Endodermal cell (in vitro differentiated cells): ENCODE measurements around the gene DDX56. TPM values are rescaled to one million over a fixed set of nuclear protein-coding genes. Genes with fewer than 3 reads are reported as not detected.

Experiments used
- DNase-seq: peaks from one replicate; pipeline ENCODE4 v3.0.0-alpha.2; 2017
- H3K27ac ChIP-seq: 2 replicates; pipeline ENCODE4 v1.5.1; 2013; ENCODE audit warnings: mild to moderate bottlenecking, low read depth, low read length, moderate library complexity
- H3K27me3 ChIP-seq: 2 replicates; pipeline ENCODE4 v1.6.1; 2013; ENCODE audit warnings: mild to moderate bottlenecking, low read length, moderate library complexity; ENCODE audit not compliant: insufficient read depth, control insufficient read depth, poor library complexity, severe bottlenecking
- H3K36me3 ChIP-seq: 2 replicates; pipeline ENCODE4 v1.7.0; 2013; ENCODE audit warnings: mild to moderate bottlenecking, low read length, moderate library complexity; ENCODE audit not compliant: control insufficient read depth, insufficient read depth
- H3K4me1 ChIP-seq: one replicate; pipeline ENCODE4 v1.7.0; 2013; ENCODE audit warnings: low read length; ENCODE audit not compliant: control insufficient read depth, insufficient read depth
- H3K4me3 ChIP-seq: 2 replicates; pipeline ENCODE4 v1.5.1; 2013; ENCODE audit warnings: mild to moderate bottlenecking, low read length, moderate library complexity
- H3K9ac ChIP-seq: 2 replicates; pipeline ENCODE4 v1.6.1; 2013; ENCODE audit warnings: mild to moderate bottlenecking, low read length, moderate library complexity; ENCODE audit not compliant: poor library complexity, severe bottlenecking; ENCODE audit errors: extremely low read depth
- H3K9me3 ChIP-seq: 2 replicates; pipeline ENCODE4 v1.6.1; 2013; ENCODE audit warnings: mild to moderate bottlenecking, low read length, moderate library complexity; ENCODE audit not compliant: control insufficient read depth
- H3K27ac Mint-ChIP-seq: 2 replicates; pipeline ENCODE4 v1.8.0; 2020; ENCODE audit warnings: mixed read lengths
- H3K27me3 Mint-ChIP-seq: 2 replicates; pipeline ENCODE4 v1.8.0; 2021; ENCODE audit warnings: mild to moderate bottlenecking, mixed read lengths; ENCODE audit not compliant: insufficient read depth
- H3K36me3 Mint-ChIP-seq: 2 replicates; pipeline ENCODE4 v1.8.0; 2020; ENCODE audit warnings: low read depth, mixed read lengths
- H3K4me1 Mint-ChIP-seq: 2 replicates; pipeline ENCODE4 v1.8.0; 2020; ENCODE audit warnings: mixed read lengths
- H3K4me3 Mint-ChIP-seq: 2 replicates; pipeline ENCODE4 v1.8.0; 2020; ENCODE audit warnings: mild to moderate bottlenecking, moderate library complexity, mixed read lengths
- H3K9me3 Mint-ChIP-seq: 2 replicates; pipeline ENCODE4 v1.8.0; 2020; ENCODE audit warnings: mild to moderate bottlenecking, mixed read lengths
- WGBS, 2 experiments: methylation state at CpG; one replicate each; pipeline versions ENCODE4 v1.1.5 to v1.1.7; 2013; ENCODE audit warnings: missing lambda C conversion rate in 2 of 2, mixed read lengths in 1 of 2; ENCODE audit not compliant: insufficient coverage in 1 of 2, insufficient read length in 1 of 2; 5-methylcytosine and 5-hydroxymethylcytosine counted together
- total RNA-seq, 2 donors: library from RNA; stranded (reverse); fragmentation: NEBNext Ultra II Directional in 1 of 2; extraction: Animal tissue kit (Norgen Biotek cat#: 25700) in 1 of 2; gene quantifications; 2 replicates in 1 of 2; 3 replicates in 1 of 2; pipeline ENCODE4 v1.2.1, GENCODE V29; 2021
- TF ChIP-seq, protein P1 (sequence below): fragments of 200-600 bp; sonication (generic); conservative IDR thresholded peaks from 2 replicates; pipeline ENCODE4 v1.5.0; 2021; ENCODE audit warnings: antibody characterized with exemption, mild to moderate bottlenecking

Gene DDX56
- total RNA-seq, 2 donors from 2014 or later: 73.6 to 79.2 TPM

DNA sequence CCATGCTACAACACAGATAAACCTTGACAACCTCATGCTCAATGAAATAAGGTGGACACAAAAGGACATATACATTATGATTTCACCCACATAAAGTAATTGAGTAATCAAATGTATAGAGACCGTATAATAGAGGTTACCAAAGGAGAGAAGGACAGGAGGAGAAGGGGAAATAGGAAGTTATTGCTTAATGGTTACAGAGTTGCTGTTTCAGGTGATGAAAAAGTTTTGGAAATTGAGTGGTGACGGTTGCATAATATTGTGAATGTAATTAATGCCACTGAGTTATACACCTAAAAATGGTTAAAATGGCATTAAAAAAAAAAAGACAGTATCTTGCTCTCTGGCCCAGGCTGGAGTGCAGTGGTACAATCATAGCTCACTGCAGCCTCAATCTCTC lies 31.2 kb upstream of the DDX56 start:
- no peak overlapping the region for H3K9ac ChIP-seq
- no peaks in the 10 kb centered on the region for H3K36me3 ChIP-seq
- Mint-ChIP-seq H3K27me3 (peaks cover 15% of the 10 kb centered on the region), H3K4me1 (peaks cover 8% of the 10 kb centered on the region), H3K4me3 (peak overlapping the region; percentile 87), H3K9me3 (no peaks in the 10 kb centered on the region), H3K36me3 (peaks cover 6% of the 10 kb centered on the region), H3K27ac (no peak overlapping the region)
- peaks cover 4% of the 10 kb centered on the region for H3K27me3 ChIP-seq
- WGBS, 2 experiments: 93 to 100% methylated on average over 2 of the region's 2 CpGs
- DNase-seq: no peak
- no peaks in the 10 kb centered on the region for H3K9me3 ChIP-seq
- H3K27ac ChIP-seq: no peak overlapping the region
- H3K4me1 ChIP-seq: no peaks in the 10 kb centered on the region
- TF ChIP-seq, protein P1, sequence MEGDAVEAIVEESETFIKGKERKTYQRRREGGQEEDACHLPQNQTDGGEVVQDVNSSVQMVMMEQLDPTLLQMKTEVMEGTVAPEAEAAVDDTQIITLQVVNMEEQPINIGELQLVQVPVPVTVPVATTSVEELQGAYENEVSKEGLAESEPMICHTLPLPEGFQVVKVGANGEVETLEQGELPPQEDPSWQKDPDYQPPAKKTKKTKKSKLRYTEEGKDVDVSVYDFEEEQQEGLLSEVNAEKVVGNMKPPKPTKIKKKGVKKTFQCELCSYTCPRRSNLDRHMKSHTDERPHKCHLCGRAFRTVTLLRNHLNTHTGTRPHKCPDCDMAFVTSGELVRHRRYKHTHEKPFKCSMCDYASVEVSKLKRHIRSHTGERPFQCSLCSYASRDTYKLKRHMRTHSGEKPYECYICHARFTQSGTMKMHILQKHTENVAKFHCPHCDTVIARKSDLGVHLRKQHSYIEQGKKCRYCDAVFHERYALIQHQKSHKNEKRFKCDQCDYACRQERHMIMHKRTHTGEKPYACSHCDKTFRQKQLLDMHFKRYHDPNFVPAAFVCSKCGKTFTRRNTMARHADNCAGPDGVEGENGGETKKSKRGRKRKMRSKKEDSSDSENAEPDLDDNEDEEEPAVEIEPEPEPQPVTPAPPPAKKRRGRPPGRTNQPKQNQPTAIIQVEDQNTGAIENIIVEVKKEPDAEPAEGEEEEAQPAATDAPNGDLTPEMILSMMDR: no peak
- H3K4me3 ChIP-seq: no peak overlapping the region

DNA sequence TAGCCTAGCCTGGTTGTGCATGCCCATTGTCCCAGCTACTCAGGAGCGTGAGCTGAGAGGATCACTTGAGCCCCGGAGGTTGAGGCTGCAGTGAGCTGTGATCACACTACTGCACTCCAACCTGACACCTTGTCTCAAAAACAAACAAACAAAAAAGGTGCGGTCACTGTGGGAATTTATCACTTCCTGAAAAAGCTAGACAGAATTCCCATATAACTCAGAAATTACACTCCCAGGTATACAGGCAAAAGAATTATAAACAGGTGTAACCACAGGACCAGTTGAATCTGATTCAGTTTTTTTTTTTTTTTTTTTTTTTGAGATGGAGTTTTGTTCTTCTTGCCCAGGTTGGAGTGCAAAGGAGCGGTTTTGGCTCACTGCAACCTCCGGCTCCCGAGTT lies 29.5 kb upstream of the DDX56 start:
- peaks cover 4% of the 10 kb centered on the region for H3K4me1 Mint-ChIP-seq
- peaks cover 2% of the 10 kb centered on the region for H3K36me3 Mint-ChIP-seq
- H3K27me3 Mint-ChIP-seq: peaks cover 15% of the 10 kb centered on the region
- TF ChIP-seq, protein P1: no peak
- Histone ChIP-seq H3K4me1 (no peaks in the 10 kb centered on the region), H3K27ac (no peak overlapping the region), H3K9ac (no peak overlapping the region), H3K27me3 (peaks cover 4% of the 10 kb centered on the region), H3K36me3 (no peaks in the 10 kb centered on the region), H3K9me3 (no peaks in the 10 kb centered on the region), H3K4me3 (no peak overlapping the region)
- H3K9me3 Mint-ChIP-seq: no peaks in the 10 kb centered on the region
- H3K4me3 Mint-ChIP-seq: no peak overlapping the region
- WGBS, 2 experiments: 74 to 83% methylated on average over 3 to 6 of the region's 6 CpGs
- no peak overlapping the region for H3K27ac Mint-ChIP-seq
- no peak for DNase-seq

DNA sequence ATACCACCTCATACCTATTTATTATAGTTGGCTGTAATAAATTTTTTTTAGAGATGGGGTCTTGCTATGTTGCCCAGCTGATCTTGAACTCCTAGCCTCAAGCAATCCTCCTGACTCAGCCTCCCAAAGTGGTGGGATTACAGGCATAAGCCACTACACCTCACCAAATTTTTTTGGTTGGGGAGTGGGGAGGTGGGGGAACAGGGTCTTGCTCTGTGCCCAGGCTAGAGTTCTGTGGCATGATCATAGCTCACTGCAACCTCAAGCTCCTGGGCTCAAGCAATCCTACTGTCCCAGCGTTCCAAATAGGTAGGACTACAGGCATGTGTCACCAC lies 28.8 kb upstream of the DDX56 start:
- TF ChIP-seq, protein P1: no peak
- H3K4me3 ChIP-seq: no peak overlapping the region
- Mint-ChIP-seq H3K9me3 (no peaks in the 10 kb centered on the region), H3K4me3 (no peak overlapping the region), H3K36me3 (peaks cover 2% of the 10 kb centered on the region), H3K27ac (no peak overlapping the region), H3K27me3 (peaks cover 15% of the 10 kb centered on the region), H3K4me1 (peaks cover 4% of the 10 kb centered on the region)
- DNase-seq: no peak
- no peak overlapping the region for H3K9ac ChIP-seq
- 60 to 75% methylated on average over 1 of the region's 1 CpG for WGBS, 2 experiments
- H3K36me3 ChIP-seq: no peaks in the 10 kb centered on the region
- peaks cover 4% of the 10 kb centered on the region for H3K27me3 ChIP-seq
- H3K27ac ChIP-seq: no peak overlapping the region
- H3K4me1 ChIP-seq: no peaks in the 10 kb centered on the region
- no peaks in the 10 kb centered on the region for H3K9me3 ChIP-seq
